ENCODE data around the gene ECE2.

GRCh38 chr3:184335291-184335660, 59.5 kb downstream of the ECE2 start:
- TF ChIP-seq, protein P1, sequence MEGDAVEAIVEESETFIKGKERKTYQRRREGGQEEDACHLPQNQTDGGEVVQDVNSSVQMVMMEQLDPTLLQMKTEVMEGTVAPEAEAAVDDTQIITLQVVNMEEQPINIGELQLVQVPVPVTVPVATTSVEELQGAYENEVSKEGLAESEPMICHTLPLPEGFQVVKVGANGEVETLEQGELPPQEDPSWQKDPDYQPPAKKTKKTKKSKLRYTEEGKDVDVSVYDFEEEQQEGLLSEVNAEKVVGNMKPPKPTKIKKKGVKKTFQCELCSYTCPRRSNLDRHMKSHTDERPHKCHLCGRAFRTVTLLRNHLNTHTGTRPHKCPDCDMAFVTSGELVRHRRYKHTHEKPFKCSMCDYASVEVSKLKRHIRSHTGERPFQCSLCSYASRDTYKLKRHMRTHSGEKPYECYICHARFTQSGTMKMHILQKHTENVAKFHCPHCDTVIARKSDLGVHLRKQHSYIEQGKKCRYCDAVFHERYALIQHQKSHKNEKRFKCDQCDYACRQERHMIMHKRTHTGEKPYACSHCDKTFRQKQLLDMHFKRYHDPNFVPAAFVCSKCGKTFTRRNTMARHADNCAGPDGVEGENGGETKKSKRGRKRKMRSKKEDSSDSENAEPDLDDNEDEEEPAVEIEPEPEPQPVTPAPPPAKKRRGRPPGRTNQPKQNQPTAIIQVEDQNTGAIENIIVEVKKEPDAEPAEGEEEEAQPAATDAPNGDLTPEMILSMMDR (IDR thresholded peaks at IDR 0.05; ENCODE audit: low read depth, low read length, missing input control) = no peak
- TF ChIP-seq, protein P2, sequence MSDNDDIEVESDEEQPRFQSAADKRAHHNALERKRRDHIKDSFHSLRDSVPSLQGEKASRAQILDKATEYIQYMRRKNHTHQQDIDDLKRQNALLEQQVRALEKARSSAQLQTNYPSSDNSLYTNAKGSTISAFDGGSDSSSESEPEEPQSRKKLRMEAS (IDR thresholded peaks at IDR 0.05) = no peak
- TF ChIP-seq, protein P3, sequence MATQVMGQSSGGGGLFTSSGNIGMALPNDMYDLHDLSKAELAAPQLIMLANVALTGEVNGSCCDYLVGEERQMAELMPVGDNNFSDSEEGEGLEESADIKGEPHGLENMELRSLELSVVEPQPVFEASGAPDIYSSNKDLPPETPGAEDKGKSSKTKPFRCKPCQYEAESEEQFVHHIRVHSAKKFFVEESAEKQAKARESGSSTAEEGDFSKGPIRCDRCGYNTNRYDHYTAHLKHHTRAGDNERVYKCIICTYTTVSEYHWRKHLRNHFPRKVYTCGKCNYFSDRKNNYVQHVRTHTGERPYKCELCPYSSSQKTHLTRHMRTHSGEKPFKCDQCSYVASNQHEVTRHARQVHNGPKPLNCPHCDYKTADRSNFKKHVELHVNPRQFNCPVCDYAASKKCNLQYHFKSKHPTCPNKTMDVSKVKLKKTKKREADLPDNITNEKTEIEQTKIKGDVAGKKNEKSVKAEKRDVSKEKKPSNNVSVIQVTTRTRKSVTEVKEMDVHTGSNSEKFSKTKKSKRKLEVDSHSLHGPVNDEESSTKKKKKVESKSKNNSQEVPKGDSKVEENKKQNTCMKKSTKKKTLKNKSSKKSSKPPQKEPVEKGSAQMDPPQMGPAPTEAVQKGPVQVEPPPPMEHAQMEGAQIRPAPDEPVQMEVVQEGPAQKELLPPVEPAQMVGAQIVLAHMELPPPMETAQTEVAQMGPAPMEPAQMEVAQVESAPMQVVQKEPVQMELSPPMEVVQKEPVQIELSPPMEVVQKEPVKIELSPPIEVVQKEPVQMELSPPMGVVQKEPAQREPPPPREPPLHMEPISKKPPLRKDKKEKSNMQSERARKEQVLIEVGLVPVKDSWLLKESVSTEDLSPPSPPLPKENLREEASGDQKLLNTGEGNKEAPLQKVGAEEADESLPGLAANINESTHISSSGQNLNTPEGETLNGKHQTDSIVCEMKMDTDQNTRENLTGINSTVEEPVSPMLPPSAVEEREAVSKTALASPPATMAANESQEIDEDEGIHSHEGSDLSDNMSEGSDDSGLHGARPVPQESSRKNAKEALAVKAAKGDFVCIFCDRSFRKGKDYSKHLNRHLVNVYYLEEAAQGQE (IDR thresholded peaks at IDR 0.05) = no peak
- no peak for TF ChIP-seq TAF1 (conservative IDR thresholded peaks at IDR 0.05)
